ENCODE data around the gene ITGB7.

Gene ITGB7

GRCh38 chr12:53232646-53233461 is 25.8 kb upstream of the ITGB7 start:
- no peak overlapping the region for H4K8ac ChIP-seq (ENCODE audit: low read depth, low read length)
- WGBS, 2 donors (ENCODE audit: extremely low coverage in 2 of 2, insufficient read length in 2 of 2, insufficient replicate concordance in 1 of 2): no CpG with 5 or more reads among the region's 11 CpGs
- H3K9me3 ChIP-seq (replicated peaks in 1 of 2; ENCODE audit: control insufficient read depth in 2 of 2, insufficient read depth in 1 of 2, low read depth in 1 of 2, low read length in 2 of 2): no peaks in the 10 kb centered on the region
- peak overlapping the region; percentile 85 for H2BK12ac ChIP-seq (ENCODE audit: low read length)
- no peak overlapping the region for H2BK5ac ChIP-seq (ENCODE audit: low read length)
- H3K18ac ChIP-seq (ENCODE audit: low read length): peak overlapping the region; percentile 81
- no peaks in the 10 kb centered on the region for H3K36me3 ChIP-seq (replicated peaks in 1 of 2; ENCODE audit: control insufficient read depth in 2 of 2, insufficient read depth in 2 of 2, low read length in 2 of 2)
- H3K23ac ChIP-seq (ENCODE audit: low read depth, low read length, poor library complexity): no peak overlapping the region
- DNase-seq (ENCODE audit: low spot score): no peak
- peak overlapping the region; percentile 53 for H2BK15ac ChIP-seq (ENCODE audit: low read length)
- peaks cover 31 to 35% of the 10 kb centered on the region in 2 donors for H3K4me1 ChIP-seq (ENCODE audit: control insufficient read depth in 2 of 2, insufficient read depth in 1 of 2, low read depth in 1 of 2, low read length in 2 of 2)
- H3K14ac ChIP-seq (ENCODE audit: low read length): peak overlapping the region; percentile 76
- H2AFZ ChIP-seq (ENCODE audit: low read length): no peak overlapping the region
- H2AK5ac ChIP-seq (ENCODE audit: low read depth, low read length): peak overlapping the region; percentile 65
- no peak overlapping the region for H2BK120ac ChIP-seq (ENCODE audit: low read depth, low read length)
- no peak overlapping the region for H4K91ac ChIP-seq (ENCODE audit: low read depth, low read length, poor library complexity)
- peak overlapping the region; percentile 73 for H3K9ac ChIP-seq (ENCODE audit: low read depth, low read length, poor library complexity)
- peaks cover 0 to 84% (median 7%) of the 10 kb centered on the region in 3 experiments for H3K27me3 ChIP-seq (ENCODE audit: control insufficient read depth in 3 of 3, insufficient read depth in 3 of 3, low read depth in 1 of 3, low read length in 3 of 3)
- H3K79me1 ChIP-seq (ENCODE audit: low read depth, low read length): no peaks in the 10 kb centered on the region
- peak overlapping the region; percentile 51 for H3K4me2 ChIP-seq (ENCODE audit: insufficient read depth, low read length, poor library complexity, severe bottlenecking)
- no peak overlapping the region for H3K4ac ChIP-seq (ENCODE audit: low read length)
- H3K4me3 ChIP-seq (ENCODE audit: low read length in 2 of 2): peak overlapping the region in 1 of 2 donors; percentile 47
- H3K27ac ChIP-seq (replicated peaks; ENCODE audit: low read length): no peak overlapping the region

DNA sequence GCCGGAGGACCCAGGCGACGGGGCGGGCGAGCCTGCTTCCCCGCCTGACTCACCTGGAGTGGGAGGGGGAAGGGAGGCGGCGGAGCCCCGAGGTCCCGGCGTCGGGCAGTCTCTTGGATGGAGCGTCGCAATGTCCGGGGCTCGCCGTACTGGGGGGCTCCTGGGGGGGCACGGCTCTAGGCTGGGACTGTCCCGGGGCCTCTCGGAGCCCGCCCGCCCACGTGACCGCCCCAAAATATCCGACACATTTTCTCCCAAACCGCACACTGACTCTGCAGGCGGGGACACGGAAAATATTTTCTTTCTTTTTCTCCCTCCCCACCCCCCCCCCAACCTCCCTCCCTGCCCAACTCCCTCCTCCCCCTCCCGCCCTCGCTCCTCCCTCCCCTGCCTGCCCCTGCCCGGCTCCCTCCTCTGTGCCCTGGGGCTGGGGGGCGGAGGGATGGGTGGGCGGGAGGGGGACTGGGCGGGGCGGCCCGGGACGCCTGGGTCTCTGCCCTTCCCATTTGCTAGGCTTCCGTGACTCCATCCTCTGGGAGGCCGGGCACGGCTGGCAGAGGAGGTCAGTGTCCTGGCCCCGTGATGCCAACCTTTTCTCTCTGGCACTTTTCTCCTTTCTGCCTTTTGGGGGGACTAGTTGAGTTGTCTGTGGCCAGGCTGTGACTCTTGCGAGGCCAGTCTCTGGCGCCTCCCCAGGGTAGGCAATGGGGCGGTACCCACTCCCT is 25.0 kb upstream of the ITGB7 start, which contains the start of gene RARG:
RARG (minus strand) TSS at position 289 of the 725 bp plus-strand sequence. CDS start 4,664 bp downstream, outside the sequence.
- peak within 1 kb of the TSS; percentile 85 for H2BK12ac ChIP-seq (ENCODE audit: low read length)
- H4K8ac ChIP-seq (ENCODE audit: low read depth, low read length): no peak within 1 kb of the TSS
- peak within 1 kb of the TSS in 1 of 2 donors; percentile 68 for H3K4me3 ChIP-seq (ENCODE audit: low read length in 2 of 2)
- peak within 1 kb of the TSS; percentile 76 for H3K14ac ChIP-seq (ENCODE audit: low read length)
- H3K27me3 ChIP-seq (ENCODE audit: control insufficient read depth in 3 of 3, insufficient read depth in 3 of 3, low read depth in 1 of 3, low read length in 3 of 3): peaks cover 0 to 90% (median 7%) of the 10 kb centered on the region in 3 experiments
- WGBS, 2 donors (ENCODE audit: extremely low coverage in 2 of 2, insufficient read length in 2 of 2, insufficient replicate concordance in 1 of 2): no CpG with 5 or more reads among the region's 44 CpGs
- no peak within 1 kb of the TSS for H3K27ac ChIP-seq (replicated peaks; ENCODE audit: low read length)
- peak within 1 kb of the TSS; percentile 65 for H3K4me2 ChIP-seq (ENCODE audit: insufficient read depth, low read length, poor library complexity, severe bottlenecking)
- no peaks in the 10 kb centered on the region for H3K79me1 ChIP-seq (ENCODE audit: low read depth, low read length)
- no peak within 1 kb of the TSS for H3K4ac ChIP-seq (ENCODE audit: low read length)
- H3K4me1 ChIP-seq (ENCODE audit: control insufficient read depth in 2 of 2, insufficient read depth in 1 of 2, low read depth in 1 of 2, low read length in 2 of 2): peaks cover 31 to 35% of the 10 kb centered on the region in 2 donors
- no peak within 1 kb of the TSS for H4K91ac ChIP-seq (ENCODE audit: low read depth, low read length, poor library complexity)
- H3K9ac ChIP-seq (ENCODE audit: low read depth, low read length, poor library complexity): peak within 1 kb of the TSS; percentile 73
- H2BK120ac ChIP-seq (ENCODE audit: low read depth, low read length): no peak within 1 kb of the TSS
- H2BK5ac ChIP-seq (ENCODE audit: low read length): no peak within 1 kb of the TSS
- peak within 1 kb of the TSS; percentile 81 for H3K18ac ChIP-seq (ENCODE audit: low read length)
- H3K23ac ChIP-seq (ENCODE audit: low read depth, low read length, poor library complexity): no peak within 1 kb of the TSS
- H2BK15ac ChIP-seq (ENCODE audit: low read length): no peak within 1 kb of the TSS
- H3K36me3 ChIP-seq (replicated peaks in 1 of 2; ENCODE audit: control insufficient read depth in 2 of 2, insufficient read depth in 2 of 2, low read length in 2 of 2): no peaks in the 10 kb centered on the region
- H2AK5ac ChIP-seq (ENCODE audit: low read depth, low read length): peak within 1 kb of the TSS; percentile 10
- H2AFZ ChIP-seq (ENCODE audit: low read length): peak within 1 kb of the TSS; percentile 62
- DNase-seq (ENCODE audit: low spot score): no peak
- H3K9me3 ChIP-seq (replicated peaks in 1 of 2; ENCODE audit: control insufficient read depth in 2 of 2, insufficient read depth in 1 of 2, low read depth in 1 of 2, low read length in 2 of 2): no peaks in the 10 kb centered on the region

DNA sequence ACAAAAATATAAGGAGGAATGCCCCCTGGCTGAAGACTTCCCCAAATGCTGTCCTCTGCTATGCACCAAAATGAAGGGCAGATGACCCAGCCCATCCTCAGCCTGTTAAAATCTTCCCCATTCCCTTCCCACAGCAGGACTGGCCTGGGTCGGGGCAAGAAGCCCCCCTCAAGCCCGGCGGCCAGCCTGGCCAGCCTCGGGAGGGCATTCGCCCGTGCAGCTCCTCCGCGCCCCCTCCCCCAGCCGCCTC is 24.5 kb upstream of the ITGB7 start:
- no CpG with 5 or more reads among the region's 9 CpGs for WGBS, 2 donors (ENCODE audit: extremely low coverage in 2 of 2, insufficient read length in 2 of 2, insufficient replicate concordance in 1 of 2)
- Histone ChIP-seq H3K4me2 (ENCODE audit: insufficient read depth, low read length, poor library complexity, severe bottlenecking) (peak overlapping the region; percentile 65), H3K4me1 (ENCODE audit: control insufficient read depth in 2 of 2, insufficient read depth in 1 of 2, low read depth in 1 of 2, low read length in 2 of 2) (peaks cover 31 to 35% of the 10 kb centered on the region in 2 donors), H4K91ac (ENCODE audit: low read depth, low read length, poor library complexity) (no peak overlapping the region), H3K36me3 (replicated peaks in 1 of 2; ENCODE audit: control insufficient read depth in 2 of 2, insufficient read depth in 2 of 2, low read length in 2 of 2) (no peaks in the 10 kb centered on the region), H3K18ac (ENCODE audit: low read length) (peak overlapping the region; percentile 67), H3K4ac (ENCODE audit: low read length) (no peak overlapping the region), H3K14ac (ENCODE audit: low read length) (no peak overlapping the region), H3K9ac (ENCODE audit: low read depth, low read length, poor library complexity) (no peak overlapping the region), H2BK15ac (ENCODE audit: low read length) (no peak overlapping the region), H3K9me3 (replicated peaks in 1 of 2; ENCODE audit: control insufficient read depth in 2 of 2, insufficient read depth in 1 of 2, low read depth in 1 of 2, low read length in 2 of 2) (no peaks in the 10 kb centered on the region), H2BK120ac (ENCODE audit: low read depth, low read length) (no peak overlapping the region), H3K4me3 (ENCODE audit: low read length in 2 of 2) (peak overlapping the region in 1 of 2 donors; percentile 68), H3K79me1 (ENCODE audit: low read depth, low read length) (no peaks in the 10 kb centered on the region), H3K27ac (replicated peaks; ENCODE audit: low read length) (no peak overlapping the region), H3K23ac (ENCODE audit: low read depth, low read length, poor library complexity) (no peak overlapping the region), H2AFZ (ENCODE audit: low read length) (peak overlapping the region; percentile 62), H2BK5ac (ENCODE audit: low read length) (no peak overlapping the region), H3K27me3 (ENCODE audit: control insufficient read depth in 3 of 3, insufficient read depth in 3 of 3, low read depth in 1 of 3, low read length in 3 of 3) (peaks cover 0 to 87% (median 4%) of the 10 kb centered on the region in 3 experiments), H4K8ac (ENCODE audit: low read depth, low read length) (no peak overlapping the region), H2BK12ac (ENCODE audit: low read length) (no peak overlapping the region), H2AK5ac (ENCODE audit: low read depth, low read length) (no peak overlapping the region)
- DNase-seq (ENCODE audit: low spot score): no peak

Measured in neuronal stem cell (in vitro differentiated cells).